ENCODE results near the gene ZNF483. TPM values are rescaled to one million over a fixed set of nuclear protein-coding genes. Genes with fewer than 3 reads are reported as not detected.

The ZNF483 gene
- total RNA-seq, 1 experiment from 2014 or later = not detected

Other genes with a start within 250 kb of the ZNF483 start
- not detected in 2 replicates for gene OR2K2, start 195.0 kb upstream of the ZNF483 start, total RNA-seq (2014; rRNA removed; shearing (Covaris generic); ENCODE audit: low replicate concordance)
- 77.5 and 87.8 TPM in 2 replicates for gene ECPAS, start 40.8 kb upstream of the ZNF483 start, total RNA-seq (2014; rRNA removed; shearing (Covaris generic); ENCODE audit: low replicate concordance)
- 50.7 and 66.2 TPM in 2 replicates for gene PTGR1, start 74.5 kb downstream of the ZNF483 start, total RNA-seq (2014; rRNA removed; shearing (Covaris generic); ENCODE audit: low replicate concordance)
- 5.7 and 9.1 TPM in 2 replicates for gene DNAJC25, start 106.2 kb downstream of the ZNF483 start, total RNA-seq (2014; rRNA removed; shearing (Covaris generic); ENCODE audit: low replicate concordance)
- gene GNG10, start 136.4 kb downstream of the ZNF483 start, total RNA-seq (2014; rRNA removed; shearing (Covaris generic); ENCODE audit: low replicate concordance) = 129 and 149 TPM in 2 replicates